Mammary epithelial cell (primary cell): ENCODE data around the gene GRB14.

Experiments
- CTCF ChIP-seq, 2 donors: IDR thresholded peaks in 1 of 2; conservative IDR thresholded peaks in 1 of 2; 2 replicates each; pipeline ENCODE4 v1.5.1; 2011 to 2012; ENCODE audit warnings: inconsistent platforms in 2 of 2, low read length in 2 of 2, mild to moderate bottlenecking in 2 of 2, control low read depth in 1 of 2, low read depth in 1 of 2; ENCODE audit not compliant: insufficient read depth in 1 of 2; ENCODE audit errors: extremely low read depth in 1 of 2
- EZH2 ChIP-seq: IDR thresholded peaks from 2 replicates; pipeline ENCODE4 v1.6.1; 2012; ENCODE audit warnings: low read length, inconsistent platforms, borderline replicate concordance

- TF ChIP-seq EZH2: no peak
- no peak for TF ChIP-seq CTCF (conservative IDR thresholded peaks at IDR 0.05 in 1 of 2, IDR thresholded peaks at IDR 0.05 in 1 of 2; ENCODE audit: extremely low read depth in 1 of 2, insufficient read depth in 1 of 2, low read depth in 1 of 2, low read length in 2 of 2)
Measured at GRCh38 chr2:164644036-164644700, 22.9 kb upstream of the GRB14 start.
